Spinal cord (tissue), 10 donors: ENCODE results near the gene EML1. TPM values are rescaled to one million over a fixed set of nuclear protein-coding genes. Genes with fewer than 3 reads are reported as not detected.
A peak's percentile ranks its signal among the peaks of the same experiment; 100 is the strongest.

Experiments
- DNase-seq, 6 donors: peaks; one replicate each; pipeline versions ENCODE4 v3.0.0 to v3.0.0-alpha.2; 2013 to 2015; ENCODE audit warnings: low spot score in 6 of 6, low read depth in 4 of 6
- H3K27ac ChIP-seq: one replicate; pipeline ENCODE4 v1.5.1; 2013; ENCODE audit warnings: low read depth, low read length, control low read depth
- H3K27me3 ChIP-seq: one replicate; pipeline ENCODE4 v1.6.1; 2013; ENCODE audit warnings: low read length; ENCODE audit not compliant: control insufficient read depth, insufficient read depth
- H3K36me3 ChIP-seq: one replicate; pipeline ENCODE4 v1.6.1; 2013; ENCODE audit warnings: low read length; ENCODE audit not compliant: control insufficient read depth, insufficient read depth
- H3K4me1 ChIP-seq: one replicate; pipeline ENCODE4 v1.6.1; 2013; ENCODE audit warnings: low read length; ENCODE audit not compliant: control insufficient read depth, insufficient read depth
- H3K4me3 ChIP-seq: one replicate; pipeline ENCODE4 v1.5.1; 2013; ENCODE audit warnings: low read depth, low read length, control low read depth
- H3K9me3 ChIP-seq: one replicate; pipeline ENCODE4 v1.6.1; 2013; ENCODE audit warnings: low read length; ENCODE audit not compliant: control insufficient read depth, insufficient read depth
- WGBS: methylation state at CpG from one replicate; pipeline ENCODE4 v1.1.5; 2013; ENCODE audit warnings: missing lambda C conversion rate; ENCODE audit not compliant: insufficient coverage; 5-methylcytosine and 5-hydroxymethylcytosine counted together
- polyA plus RNA-seq, 2 donors: library from polyadenylated mRNA; unstranded; fragments of 120-200 nt; gene quantifications; one replicate each; pipeline ENCODE4 v1.2.1, GENCODE V29; 2013; ENCODE audit not compliant: insufficient read length in 2 of 2
- total RNA-seq, 2 donors: library from RNA; depleted of rRNA in 1 of 2; stranded (reverse); fragments of 120-200 nt in 1 of 2; fragments of >200 nt in 1 of 2; gene quantifications; one replicate each; pipeline versions ENCODE4 v1.2.3 to v1.2.4, GENCODE V29; 2013 to 2014
- donor health status: healthy.

EML1 gene
- total and polyA plus RNA-seq, 4 donors, result 23.1 to 40.4 (median 34.9) TPM

DNA sequence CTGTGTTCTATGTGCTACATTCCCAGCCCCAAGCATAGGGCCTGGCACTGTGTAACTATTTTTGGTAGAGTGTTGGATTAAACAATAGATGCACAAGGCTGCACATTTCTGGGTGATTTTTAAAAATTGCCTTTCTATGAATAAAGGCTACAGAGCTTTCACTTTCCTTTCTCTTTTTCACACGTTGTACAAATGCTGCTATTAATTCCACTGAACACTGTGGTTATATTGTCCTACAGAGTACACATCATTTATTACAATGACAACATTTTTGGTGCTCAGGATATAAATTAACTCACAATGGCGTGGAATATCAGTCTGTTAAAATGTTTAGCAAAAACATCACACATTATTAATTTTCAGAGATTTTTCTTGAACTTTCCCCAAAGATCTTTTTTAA is 3.6 kb upstream of the EML1 start:
- H3K27ac ChIP-seq, result no peak overlapping the region
- H3K27me3 ChIP-seq, result no peaks in the 10 kb centered on the region
- DNase-seq, result peak in 1 of 6 donors; percentile 41
- no peaks in the 10 kb centered on the region for H3K9me3 ChIP-seq
- no peaks in the 10 kb centered on the region for H3K36me3 ChIP-seq
- no peak overlapping the region for H3K4me3 ChIP-seq
- no CpG with 5 or more reads among the region's 2 CpGs for whole genome bisulfite sequencing
- peaks cover 14% of the 10 kb centered on the region for H3K4me1 ChIP-seq

DNA sequence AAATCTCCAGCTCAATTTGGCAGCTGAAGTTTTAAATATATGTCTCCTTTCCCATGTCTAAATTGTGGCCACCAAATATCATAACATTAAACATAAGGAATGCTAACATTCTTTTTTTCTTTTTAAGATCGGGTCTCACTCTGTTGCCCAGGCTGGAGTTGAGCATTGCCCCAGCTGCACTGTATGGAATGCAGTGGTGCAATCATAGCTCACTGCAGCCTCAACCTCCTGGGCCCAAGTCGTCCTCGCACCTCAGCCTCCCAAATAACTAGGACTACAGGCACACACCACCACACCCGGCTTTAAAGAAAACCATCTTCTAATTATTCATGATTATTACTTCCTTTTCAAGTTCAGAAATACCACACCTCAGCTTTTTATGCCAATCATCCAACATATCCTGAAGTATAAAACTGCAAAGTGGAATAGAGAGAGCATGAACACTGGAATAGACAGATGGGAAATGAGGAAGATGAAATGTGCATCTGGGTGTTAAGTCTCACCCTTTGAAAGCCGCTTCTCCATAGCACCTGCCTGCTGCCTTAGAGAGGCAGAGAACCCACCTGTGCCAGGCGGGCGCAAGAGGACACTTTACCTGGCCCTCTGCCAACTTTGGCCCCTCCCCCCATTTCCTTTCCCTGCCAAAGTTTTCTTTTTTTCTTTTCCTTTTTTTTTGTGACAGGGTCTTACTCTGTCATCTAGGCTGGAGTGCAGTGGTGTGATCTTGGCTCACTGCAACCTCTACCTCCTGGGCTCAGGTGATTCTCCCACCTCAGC is 2.8 kb upstream of the EML1 start:
- DNase-seq, result no peak
- 92% methylated on average over 5 of the region's 7 CpGs for WGBS
- no peak overlapping the region for H3K27ac ChIP-seq
- no peak overlapping the region for H3K4me3 ChIP-seq
- no peaks in the 10 kb centered on the region for H3K9me3 ChIP-seq
- no peaks in the 10 kb centered on the region for H3K27me3 ChIP-seq
- peaks cover 14% of the 10 kb centered on the region for H3K4me1 ChIP-seq
- H3K36me3 ChIP-seq, result no peaks in the 10 kb centered on the region

DNA sequence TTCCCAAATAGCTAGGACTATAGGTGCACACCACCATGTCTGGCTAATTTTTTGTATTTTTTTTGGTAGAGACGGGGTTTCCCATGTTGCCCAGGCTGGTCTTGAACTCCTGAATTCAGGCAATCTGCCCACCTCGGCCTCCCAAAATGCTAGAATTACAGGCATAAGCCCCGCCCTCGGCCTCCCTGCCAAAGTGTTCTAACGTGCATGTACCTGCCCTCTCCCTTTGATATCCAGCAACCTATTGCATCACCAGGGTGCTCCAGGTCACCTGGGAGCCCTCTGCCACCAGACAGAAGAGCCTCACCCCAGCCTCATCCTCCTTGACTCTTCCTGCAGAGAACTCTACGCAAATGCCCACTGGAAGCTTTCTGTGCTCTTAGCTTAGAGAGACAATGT is 2.2 kb upstream of the EML1 start:
- H3K27ac ChIP-seq, result no peak overlapping the region
- no peaks in the 10 kb centered on the region for H3K9me3 ChIP-seq
- WGBS, result 91% methylated on average over 6 of the region's 6 CpGs
- no peaks in the 10 kb centered on the region for H3K27me3 ChIP-seq
- no peak for DNase-seq
- no peak overlapping the region for H3K4me3 ChIP-seq
- H3K36me3 ChIP-seq, result no peaks in the 10 kb centered on the region
- peaks cover 14% of the 10 kb centered on the region for H3K4me1 ChIP-seq

- Histone ChIP-seq H3K4me3 (no peak overlapping the region), H3K9me3 (no peaks in the 10 kb centered on the region), H3K27me3 (no peaks in the 10 kb centered on the region), H3K27ac (no peak overlapping the region), H3K36me3 (no peaks in the 10 kb centered on the region), H3K4me1 (peaks cover 11% of the 10 kb centered on the region)
- WGBS, result 91% methylated on average over 13 of the region's 13 CpGs
- DNase-seq, result no peak
These were observed 1.6 kb upstream of the EML1 start for GRCh38 chr14:99791476-99792209.

DNA sequence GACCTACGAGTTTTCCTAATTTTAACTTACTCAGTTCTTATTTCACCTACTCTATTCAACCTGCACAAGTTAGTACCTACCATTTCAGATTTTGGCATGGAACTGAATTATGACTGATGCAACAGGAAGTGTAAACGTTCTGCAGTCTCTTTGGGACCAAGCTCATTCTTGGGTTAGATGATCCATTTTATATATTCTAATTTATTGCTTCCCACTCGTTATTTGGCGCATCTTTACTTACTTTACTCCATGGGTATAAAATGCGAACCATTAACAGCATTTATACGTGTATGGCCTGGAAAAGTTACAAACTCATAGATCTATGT is 1.0 kb upstream of the EML1 start:
- WGBS, result no CpG with 5 or more reads among the region's 6 CpGs
- no peaks in the 10 kb centered on the region for H3K9me3 ChIP-seq
- DNase-seq, result no peak
- peaks cover 11% of the 10 kb centered on the region for H3K4me1 ChIP-seq
- no peak overlapping the region for H3K4me3 ChIP-seq
- no peak overlapping the region for H3K27ac ChIP-seq
- H3K27me3 ChIP-seq, result no peaks in the 10 kb centered on the region
- no peaks in the 10 kb centered on the region for H3K36me3 ChIP-seq

DNA sequence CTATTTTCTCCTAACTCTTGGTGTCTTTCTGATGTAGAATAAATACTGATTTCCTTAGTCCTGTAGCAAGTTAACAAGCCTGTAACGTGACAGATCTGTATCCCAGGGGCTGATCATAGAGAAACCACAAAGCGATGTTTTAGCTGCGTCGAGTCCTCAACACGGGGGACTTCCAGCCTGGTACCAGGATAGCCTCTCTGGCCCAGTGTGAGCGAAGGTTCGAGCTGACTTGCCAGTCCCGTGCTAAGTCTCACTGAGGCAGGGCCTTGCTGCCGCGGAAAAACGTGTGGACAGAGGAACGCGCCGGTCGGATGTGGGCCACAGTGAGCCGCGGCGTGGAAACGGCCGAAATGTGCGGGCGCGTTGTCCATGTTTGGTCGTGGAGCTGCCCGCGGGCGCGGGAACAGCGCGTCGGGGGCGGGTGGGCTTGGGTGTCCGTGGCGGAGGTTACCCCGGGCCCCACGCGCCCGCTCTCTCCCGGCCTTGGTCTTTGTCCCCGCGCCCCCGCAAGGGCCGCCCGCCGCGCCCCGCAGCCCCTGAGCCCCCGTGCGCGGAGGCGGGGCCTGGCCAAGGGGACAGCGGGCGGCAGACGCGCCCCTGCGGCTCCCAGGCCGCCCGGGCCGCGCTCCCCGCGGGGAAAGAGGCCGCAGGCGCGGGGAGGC is 531 bp upstream of the EML1 start:
- peak in 3 of 6 donors; percentile 38 to 77 (median 65) for DNase-seq
- Histone ChIP-seq H3K4me3 (peak overlapping the region; percentile 34), H3K27ac (peak overlapping the region; percentile 60), H3K9me3 (no peaks in the 10 kb centered on the region), H3K27me3 (no peaks in the 10 kb centered on the region), H3K36me3 (no peaks in the 10 kb centered on the region), H3K4me1 (peaks cover 11% of the 10 kb centered on the region)
- 4% methylated on average over 65 of the region's 65 CpGs for WGBS

GRCh38 chr14:99794151-99794780 is 1.1 kb downstream of the EML1 start:
- Histone ChIP-seq H3K4me1 (peaks cover 11% of the 10 kb centered on the region), H3K27me3 (no peaks in the 10 kb centered on the region), H3K36me3 (no peaks in the 10 kb centered on the region), H3K9me3 (no peaks in the 10 kb centered on the region), H3K4me3 (peak overlapping the region; percentile 58), H3K27ac (no peak overlapping the region)
- WGBS, result 46% methylated on average over 2 of the region's 4 CpGs
- no peak for DNase-seq

DNA sequence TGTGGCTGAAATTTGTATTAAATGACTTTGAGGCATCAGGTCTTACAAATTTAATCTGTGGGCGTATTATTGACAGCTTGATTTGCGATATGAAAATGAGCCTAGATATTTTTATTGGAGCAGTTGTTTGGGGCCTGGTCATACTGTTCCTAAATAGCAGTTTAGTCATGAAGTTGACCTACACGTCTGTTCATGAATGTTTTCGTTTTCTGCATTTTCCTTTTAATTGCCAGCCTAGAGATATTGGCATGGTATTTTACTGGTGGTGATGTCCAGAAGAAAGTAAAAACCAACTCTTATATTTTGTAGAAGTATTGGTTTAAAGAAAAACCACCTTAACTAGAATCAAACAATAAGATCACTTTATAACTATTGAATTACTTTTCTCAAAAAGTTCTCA is 1.8 kb downstream of the EML1 start:
- Histone ChIP-seq H3K4me3 (no peak overlapping the region), H3K36me3 (no peaks in the 10 kb centered on the region), H3K27ac (no peak overlapping the region), H3K9me3 (no peaks in the 10 kb centered on the region), H3K4me1 (peaks cover 11% of the 10 kb centered on the region), H3K27me3 (no peaks in the 10 kb centered on the region)
- DNase-seq, result no peak
- 95% methylated on average over 2 of the region's 4 CpGs for WGBS

- no peaks in the 10 kb centered on the region for H3K36me3 ChIP-seq
- H3K4me1 ChIP-seq, result peaks cover 8% of the 10 kb centered on the region
- H3K4me3 ChIP-seq, result no peak overlapping the region
- H3K27me3 ChIP-seq, result no peaks in the 10 kb centered on the region
- no peak for DNase-seq
- H3K27ac ChIP-seq, result no peak overlapping the region
- H3K9me3 ChIP-seq, result no peaks in the 10 kb centered on the region
These were observed 4.0 kb downstream of the EML1 start for GRCh38 chr14:99797231-99797630.
